Naive B cell (primary cell): Measurements from ENCODE around the gene PPP2R2C. TPM values are rescaled to one million over a fixed set of nuclear protein-coding genes. Genes with fewer than 3 reads are reported as not detected.
A peak's percentile ranks its signal among the peaks of the same experiment; 100 is the strongest.

ENCODE experiments used
- ATAC-seq, 2 donors: fragments of 150-1000 bp; cut with Tn5 transposase; 2 replicates each; pipeline ENCODE4 v1.10.0; 2021; ENCODE audit warnings: low read depth in 2 of 2, mild to moderate bottlenecking in 2 of 2, moderate library complexity in 2 of 2
- DNase-seq: peaks from one replicate; pipeline ENCODE4 v3.0.0; 2022
- H3K27ac Mint-ChIP-seq, 6 donors: one replicate each; pipeline ENCODE4 v1.8.0; 2020 to 2022; ENCODE audit warnings: mild to moderate bottlenecking in 6 of 6, mixed read lengths in 6 of 6, moderate library complexity in 5 of 6, inconsistent platforms in 2 of 6
- H3K27me3 Mint-ChIP-seq, 3 donors: one replicate each; pipeline ENCODE4 v1.8.0; 2021 to 2022; ENCODE audit warnings: mixed read lengths in 3 of 3, mild to moderate bottlenecking in 1 of 3
- H3K36me3 Mint-ChIP-seq, 2 donors: one replicate each; pipeline ENCODE4 v1.8.0; 2020 to 2022; ENCODE audit warnings: mixed read lengths in 2 of 2, inconsistent platforms in 1 of 2, mild to moderate bottlenecking in 1 of 2
- H3K4me1 Mint-ChIP-seq, 3 donors: one replicate each; pipeline ENCODE4 v1.8.0; 2020 to 2022; ENCODE audit warnings: mixed read lengths in 3 of 3, inconsistent platforms in 1 of 3, mild to moderate bottlenecking in 1 of 3, moderate library complexity in 1 of 3
- H3K4me3 Mint-ChIP-seq, 8 donors: one replicate each; pipeline ENCODE4 v1.8.0; 2020 to 2022; ENCODE audit warnings: mild to moderate bottlenecking in 8 of 8, mixed read lengths in 8 of 8, moderate library complexity in 8 of 8, inconsistent platforms in 2 of 8
- H3K9me3 Mint-ChIP-seq, 7 donors: one replicate each; pipeline ENCODE4 v1.8.0; 2020 to 2022; ENCODE audit warnings: mixed read lengths in 7 of 7, mild to moderate bottlenecking in 5 of 7, inconsistent platforms in 2 of 7, moderate library complexity in 1 of 7
- polyA plus RNA-seq, 6 donors: library from polyadenylated mRNA; unstranded; fragments of 300-500 nt; fragmentation: Illumina TruSeq; gene quantifications; one replicate each; pipeline ENCODE4 v1.2.3, GENCODE V29; 2021; ENCODE audit warnings: low read depth in 6 of 6

The PPP2R2C gene
- polyA plus RNA-seq, 6 donors from 2014 or later = not detected

DNA sequence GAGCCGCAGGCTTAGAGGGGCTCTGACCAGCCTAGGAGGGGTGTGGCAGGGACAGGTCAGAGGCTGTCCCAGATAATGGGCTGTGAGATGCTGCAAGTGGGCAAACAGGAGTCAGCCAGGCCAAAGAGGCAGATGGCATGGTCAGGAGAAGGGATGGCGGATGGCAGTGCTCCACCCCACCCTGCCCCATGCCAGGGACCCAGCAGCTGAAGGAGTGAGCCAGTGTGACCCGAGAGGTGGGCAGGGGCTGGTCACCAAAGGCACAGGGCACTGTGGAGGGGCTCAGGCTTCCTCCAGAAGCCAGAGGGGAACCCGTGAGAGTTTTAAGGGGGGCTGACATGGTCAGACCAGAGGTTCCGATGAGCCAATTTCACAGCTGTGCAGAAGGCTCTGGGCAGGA lies 105.8 kb downstream of the PPP2R2C start:
- Mint-ChIP-seq H3K27ac (no peak overlapping the region), H3K4me3 (no peak overlapping the region)
- DNase-seq = no peak

DNA sequence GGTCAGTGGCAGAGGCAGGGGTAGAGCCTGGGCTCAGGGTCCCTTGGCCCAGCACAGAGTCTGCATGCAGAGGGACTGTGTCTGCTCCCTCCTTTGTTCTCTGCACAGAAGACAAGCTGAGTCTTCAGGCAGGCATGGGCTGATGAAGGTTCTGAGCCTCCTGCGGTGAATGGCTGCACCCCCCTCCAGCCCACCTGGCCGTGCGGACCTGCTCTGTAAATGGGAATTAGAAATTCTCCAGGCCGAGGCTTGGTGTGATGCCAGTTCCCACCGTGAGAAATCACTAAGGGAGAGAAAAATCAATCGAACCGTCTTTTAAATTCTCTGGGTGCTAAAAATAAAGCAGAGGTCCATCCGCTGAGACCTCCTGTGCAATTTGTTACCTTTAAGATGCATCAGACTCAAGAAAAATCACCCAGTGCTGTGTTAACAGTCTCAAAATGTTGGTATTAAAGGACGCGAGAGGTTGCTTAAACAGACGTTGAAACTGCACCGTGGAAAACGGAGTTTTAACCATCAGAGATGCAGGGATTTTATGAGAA lies 106.8 kb downstream of the PPP2R2C start:
- DNase-seq (no peak), ATAC-seq (no peak)
- no peaks in the 10 kb centered on the region for H3K4me1 Mint-ChIP-seq
- peaks cover 0 to 28% (median 21%) of the 10 kb centered on the region in 3 donors for H3K27me3 Mint-ChIP-seq
- H3K9me3 Mint-ChIP-seq = peaks cover 0 to 2% (median 0%) of the 10 kb centered on the region in 7 donors
- H3K27ac Mint-ChIP-seq = no peak overlapping the region
- peak overlapping the region in 1 of 8 donors; percentile 2 for H3K4me3 Mint-ChIP-seq
- no peaks in the 10 kb centered on the region for H3K36me3 Mint-ChIP-seq

More for the DNA sequence above, 105.8 kb downstream of the PPP2R2C start:
- H3K27me3 Mint-ChIP-seq = peaks cover 0 to 19% (median 17%) of the 10 kb centered on the region in 3 donors
- no peak for ATAC-seq
- no peaks in the 10 kb centered on the region for H3K4me1 Mint-ChIP-seq
- H3K36me3 Mint-ChIP-seq = no peaks in the 10 kb centered on the region
- H3K9me3 Mint-ChIP-seq = peaks cover 0 to 2% (median 0%) of the 10 kb centered on the region in 7 donors

DNA sequence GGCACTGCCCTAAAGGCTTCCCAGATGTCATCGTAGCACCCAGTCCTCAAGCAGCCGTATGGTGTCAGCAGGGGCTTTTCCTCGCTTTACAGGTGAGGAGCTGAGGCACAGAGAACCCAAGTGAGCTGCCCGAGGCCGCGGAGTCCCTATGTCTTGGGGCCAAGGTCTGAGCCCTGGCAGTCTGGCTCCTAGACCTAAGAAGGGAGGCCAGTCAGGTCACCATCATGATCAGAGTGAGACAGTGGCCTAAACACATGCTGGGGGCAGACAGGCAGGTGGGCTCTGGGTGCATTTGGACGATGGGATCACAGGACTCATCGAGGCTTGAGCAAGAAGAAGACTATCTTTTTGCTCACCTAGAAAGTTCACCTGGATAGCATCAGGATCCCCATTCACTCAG lies 107.8 kb downstream of the PPP2R2C start:
- Mint-ChIP-seq H3K9me3 (peaks cover 0 to 2% (median 0%) of the 10 kb centered on the region in 7 donors), H3K27me3 (peaks cover 0 to 28% (median 21%) of the 10 kb centered on the region in 3 donors), H3K27ac (no peak overlapping the region), H3K4me3 (no peak overlapping the region), H3K36me3 (no peaks in the 10 kb centered on the region), H3K4me1 (no peaks in the 10 kb centered on the region)
- ATAC-seq = no peak
- DNase-seq = no peak

- no peak for ATAC-seq
- Mint-ChIP-seq H3K27me3 (peaks cover 0 to 28% (median 21%) of the 10 kb centered on the region in 3 donors), H3K36me3 (no peaks in the 10 kb centered on the region), H3K9me3 (peaks cover 0 to 2% (median 0%) of the 10 kb centered on the region in 7 donors), H3K4me3 (no peak overlapping the region), H3K27ac (no peak overlapping the region), H3K4me1 (no peaks in the 10 kb centered on the region)
- DNase-seq = no peak
Measured at GRCh38 chr4:6364146-6364545, 108.3 kb downstream of the PPP2R2C start.

GRCh38 chr4:6362896-6363295 lies 109.5 kb downstream of the PPP2R2C start:
- H3K9me3 Mint-ChIP-seq = peaks cover 0 to 3% (median 0%) of the 10 kb centered on the region in 7 donors

DNA sequence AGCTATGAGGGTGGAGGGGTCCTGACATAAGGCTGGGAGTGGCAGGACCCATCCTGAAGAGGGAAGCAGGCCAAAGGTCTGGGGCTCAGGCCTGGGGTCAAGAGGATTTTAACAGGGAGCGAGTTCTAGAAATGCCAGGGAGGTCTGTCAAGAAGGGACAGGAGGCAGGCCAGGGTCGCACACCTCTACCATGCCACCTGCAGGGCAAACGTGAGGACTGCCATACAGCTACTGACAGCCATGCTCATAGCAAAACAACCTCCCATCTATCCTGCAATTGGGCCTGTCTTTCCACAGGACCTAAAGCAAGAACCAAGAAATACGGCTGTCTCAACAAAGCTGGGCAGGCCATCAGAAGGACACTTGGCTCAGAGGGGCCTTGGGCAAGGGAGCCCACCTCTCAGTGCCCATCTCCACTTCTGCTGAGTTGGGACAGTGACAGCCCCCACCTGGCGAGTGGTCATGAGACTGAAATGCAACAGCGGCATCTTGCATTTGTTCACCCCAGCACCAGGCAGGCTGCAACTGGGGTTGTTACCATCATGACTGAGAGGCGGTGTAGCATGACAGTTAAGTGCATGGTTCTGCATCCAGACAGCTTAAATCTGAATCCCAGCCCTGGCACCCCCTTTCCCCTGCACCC lies 110.0 kb downstream of the PPP2R2C start:
- Mint-ChIP-seq H3K4me3 (no peak overlapping the region), H3K27me3 (peaks cover 0 to 32% (median 20%) of the 10 kb centered on the region in 3 donors), H3K27ac (no peak overlapping the region), H3K36me3 (no peaks in the 10 kb centered on the region), H3K9me3 (peaks cover 0 to 4% (median 0%) of the 10 kb centered on the region in 7 donors), H3K4me1 (no peaks in the 10 kb centered on the region)
- DNase-seq (no peak), ATAC-seq (no peak)

More at GRCh38 chr4:6362896-6363295, 109.5 kb downstream of the PPP2R2C start:
- ATAC-seq = no peak
- H3K27ac Mint-ChIP-seq = peak overlapping the region in 1 of 6 donors; percentile 65
- no peaks in the 10 kb centered on the region for H3K36me3 Mint-ChIP-seq
- H3K4me3 Mint-ChIP-seq = no peak overlapping the region
- H3K4me1 Mint-ChIP-seq = no peaks in the 10 kb centered on the region
- no peak for DNase-seq
- peaks cover 0 to 29% (median 20%) of the 10 kb centered on the region in 3 donors for H3K27me3 Mint-ChIP-seq

- Mint-ChIP-seq H3K27ac (no peak overlapping the region), H3K27me3 (peaks cover 0 to 27% (median 20%) of the 10 kb centered on the region in 3 donors), H3K4me3 (no peak overlapping the region), H3K9me3 (peaks cover 0 to 4% (median 0%) of the 10 kb centered on the region in 7 donors), H3K36me3 (no peaks in the 10 kb centered on the region), H3K4me1 (no peaks in the 10 kb centered on the region)
- ATAC-seq = no peak
- no peak for DNase-seq
Measured at GRCh38 chr4:6361076-6361784, 111.2 kb downstream of the PPP2R2C start.

DNA sequence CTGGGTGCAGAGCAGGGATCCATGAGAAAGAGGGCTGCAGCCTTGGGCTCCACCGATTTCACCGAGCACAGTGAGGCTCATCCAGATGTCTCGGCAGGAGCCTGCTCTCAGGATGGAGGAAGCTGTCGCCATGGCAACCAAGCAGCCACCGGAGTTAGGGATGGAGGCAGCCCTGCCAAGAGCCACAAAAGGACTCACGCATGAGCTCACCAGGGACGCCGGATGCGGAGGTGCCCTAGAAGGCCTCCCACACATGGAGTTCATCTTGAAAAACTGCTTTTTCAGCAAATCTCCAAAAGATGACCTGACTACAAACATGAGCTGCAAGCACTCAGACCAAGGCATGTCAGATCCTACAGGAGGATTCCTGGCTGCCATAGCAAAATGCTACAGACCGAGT lies 112.0 kb downstream of the PPP2R2C start:
- DNase-seq (no peak), ATAC-seq (no peak)
- Mint-ChIP-seq H3K4me1 (no peaks in the 10 kb centered on the region), H3K27me3 (peaks cover 0 to 27% (median 20%) of the 10 kb centered on the region in 3 donors), H3K9me3 (peaks cover 0 to 4% (median 0%) of the 10 kb centered on the region in 7 donors), H3K27ac (no peak overlapping the region), H3K4me3 (no peak overlapping the region), H3K36me3 (no peaks in the 10 kb centered on the region)

- Mint-ChIP-seq H3K27ac (no peak overlapping the region), H3K36me3 (no peaks in the 10 kb centered on the region), H3K4me3 (no peak overlapping the region), H3K9me3 (peaks cover 0 to 4% (median 0%) of the 10 kb centered on the region in 7 donors), H3K4me1 (no peaks in the 10 kb centered on the region), H3K27me3 (peaks cover 0 to 31% (median 27%) of the 10 kb centered on the region in 3 donors)
- ATAC-seq (no peak), DNase-seq (no peak)
Measured at GRCh38 chr4:6359536-6360308, 112.7 kb downstream of the PPP2R2C start.

GRCh38 chr4:6357476-6357875 lies 114.9 kb downstream of the PPP2R2C start:
- ATAC-seq (no peak), DNase-seq (no peak)
- Mint-ChIP-seq H3K36me3 (no peaks in the 10 kb centered on the region), H3K27ac (peak overlapping the region in 1 of 6 donors; percentile 51), H3K27me3 (peaks cover 5 to 41% (median 38%) of the 10 kb centered on the region in 3 donors), H3K4me3 (no peak overlapping the region), H3K9me3 (peaks cover 0 to 3% (median 0%) of the 10 kb centered on the region in 7 donors), H3K4me1 (peaks cover 0 to 6% (median 1%) of the 10 kb centered on the region in 3 donors)

DNA sequence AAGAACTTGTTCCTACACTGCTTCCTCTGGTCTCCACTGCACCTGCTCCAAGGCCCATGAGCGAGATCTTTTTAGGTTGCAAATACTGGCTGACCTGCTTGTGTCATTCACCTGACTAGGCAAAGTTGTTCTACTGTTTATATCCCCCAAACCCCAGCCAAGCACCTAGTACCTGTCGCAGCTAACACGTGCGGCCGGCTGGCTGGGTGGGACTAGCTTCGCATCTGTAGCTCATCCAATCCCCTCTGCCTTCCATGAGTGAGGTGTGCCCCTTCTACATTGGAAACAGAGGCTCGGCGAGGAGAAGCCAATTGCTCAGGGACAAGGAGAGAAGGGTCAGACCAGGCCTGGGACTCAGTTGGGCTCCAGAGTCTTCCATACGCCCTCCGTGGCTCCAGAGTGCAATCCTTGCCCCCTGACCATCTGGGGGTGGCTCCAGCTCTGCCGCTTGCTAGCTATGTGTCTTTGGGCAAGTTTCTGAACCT lies 116.3 kb downstream of the PPP2R2C start:
- H3K27ac Mint-ChIP-seq = no peak overlapping the region
- H3K4me3 Mint-ChIP-seq = no peak overlapping the region
- H3K9me3 Mint-ChIP-seq = peaks cover 0 to 3% (median 0%) of the 10 kb centered on the region in 7 donors
- H3K4me1 Mint-ChIP-seq = peaks cover 0 to 6% (median 1%) of the 10 kb centered on the region in 3 donors
- H3K27me3 Mint-ChIP-seq = peaks cover 7 to 37% (median 37%) of the 10 kb centered on the region in 3 donors
- DNase-seq (no peak), ATAC-seq (no peak)
- H3K36me3 Mint-ChIP-seq = no peaks in the 10 kb centered on the region

DNA sequence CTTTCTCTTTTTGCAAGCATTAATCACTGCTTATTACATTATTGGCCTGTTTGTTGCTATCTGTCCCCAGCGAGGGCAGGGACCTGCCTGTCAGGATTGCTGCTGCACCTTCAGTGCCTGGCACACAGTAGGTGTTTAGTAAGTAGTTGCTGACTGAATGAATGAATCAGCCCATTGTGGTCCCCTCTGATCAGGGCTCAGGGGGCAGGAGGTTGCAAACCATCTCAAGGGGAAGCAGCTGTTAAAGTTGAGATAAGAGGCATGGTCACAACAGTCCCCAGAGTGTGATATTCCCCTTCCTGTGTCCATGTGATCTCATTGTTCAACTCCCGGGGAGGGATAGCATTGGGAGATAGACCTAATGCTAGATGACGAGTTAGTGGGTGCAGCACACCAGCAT lies 117.4 kb downstream of the PPP2R2C start:
- ATAC-seq = no peak
- H3K4me3 Mint-ChIP-seq = no peak overlapping the region

GRCh38 chr4:6354626-6355025 lies 117.8 kb downstream of the PPP2R2C start:
- no peak overlapping the region for H3K27ac Mint-ChIP-seq
- H3K4me1 Mint-ChIP-seq = peaks cover 0 to 6% (median 1%) of the 10 kb centered on the region in 3 donors
- ATAC-seq (no peak), DNase-seq (no peak)
- no peaks in the 10 kb centered on the region for H3K36me3 Mint-ChIP-seq
- H3K4me3 Mint-ChIP-seq = no peak overlapping the region
- peaks cover 7 to 39% (median 33%) of the 10 kb centered on the region in 3 donors for H3K27me3 Mint-ChIP-seq
- peaks cover 0 to 3% (median 0%) of the 10 kb centered on the region in 7 donors for H3K9me3 Mint-ChIP-seq

More for the DNA sequence above, 117.4 kb downstream of the PPP2R2C start:
- peaks cover 0 to 6% (median 1%) of the 10 kb centered on the region in 3 donors for H3K4me1 Mint-ChIP-seq
- H3K36me3 Mint-ChIP-seq = no peaks in the 10 kb centered on the region
- H3K9me3 Mint-ChIP-seq = peaks cover 0 to 3% (median 0%) of the 10 kb centered on the region in 7 donors
- DNase-seq = no peak
- no peak overlapping the region for H3K27ac Mint-ChIP-seq
- peaks cover 7 to 39% (median 33%) of the 10 kb centered on the region in 3 donors for H3K27me3 Mint-ChIP-seq
